Measurements from ENCODE around the gene RELL2.

DNA sequence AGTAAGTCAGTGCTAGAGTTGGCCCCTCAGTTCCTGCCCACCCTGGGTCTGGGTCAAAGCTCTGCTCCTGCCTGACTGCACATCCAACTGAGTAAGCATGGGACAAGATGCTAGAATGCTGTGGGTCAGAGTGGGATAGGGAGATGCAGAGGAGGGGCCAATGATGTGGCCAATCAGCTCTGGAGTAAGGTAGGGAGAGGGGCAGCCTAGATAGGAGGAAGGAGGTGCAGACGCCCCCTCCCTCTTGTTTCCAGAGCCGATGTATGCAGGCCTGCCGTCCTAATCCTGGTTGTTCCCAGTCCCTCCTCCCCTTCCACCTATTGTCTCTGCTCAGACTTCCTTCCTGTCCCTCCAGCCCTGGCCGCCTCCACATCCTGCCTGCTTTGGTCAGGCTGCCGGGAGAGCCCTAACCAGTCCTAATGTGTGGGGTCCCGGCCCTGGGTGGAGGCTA, 44.0 kb downstream of the RELL2 start:
- TF ChIP-seq CTCF (IDR thresholded peaks at IDR 0.05; ENCODE audit: low read depth, low read length, poor library complexity, severe bottlenecking) (no peak), EZH2phosphoT487 (IDR thresholded peaks at IDR 0.05; ENCODE audit: borderline replicate concordance, low read length) (no peak)

Measured in DOHH2 (cell line).